ENCODE data around the gene BPIFB6.

- TF ChIP-seq YY1 (IDR thresholded peaks at IDR 0.05; ENCODE audit: low read depth) (no peak), CTCF (IDR thresholded peaks at IDR 0.05) (no peak), RAD21 (IDR thresholded peaks at IDR 0.05; ENCODE audit: low read length) (no peak), RFX5 (IDR thresholded peaks at IDR 0.05; ENCODE audit: low read length) (no peak), NRF1 (IDR thresholded peaks at IDR 0.05; ENCODE audit: low read depth, low read length) (no peak), ELF1 (IDR thresholded peaks at IDR 0.05) (no peak), POLR2AphosphoS5 (IDR thresholded peaks at IDR 0.05; ENCODE audit: low read depth, low read length) (no peak), EP300 (IDR thresholded peaks at IDR 0.05; ENCODE audit: borderline replicate concordance in 1 of 2, low read depth in 1 of 2, low read length in 1 of 2) (no peak), SMC3 (IDR thresholded peaks at IDR 0.05; ENCODE audit: low read depth, low read length) (no peak), REST (IDR thresholded peaks at IDR 0.05; ENCODE audit: low read depth, low read length) (no peak), SIN3A (IDR thresholded peaks at IDR 0.05; ENCODE audit: borderline replicate concordance, low read depth, low read length) (no peak), TAF1 (IDR thresholded peaks at IDR 0.05; ENCODE audit: borderline replicate concordance, low read depth, low read length) (no peak), ZBTB33 (IDR thresholded peaks at IDR 0.05; ENCODE audit: borderline replicate concordance, low read depth) (no peak)
These were observed 43.2 kb downstream of the BPIFB6 start for GRCh38 chr20:33074675-33075074.

Measured in SK-N-SH (cell line).